Rectal smooth muscle tissue (tissue), 1 donor: ENCODE measurements around the gene SPRED2.

ENCODE experiments used
- H3K27ac ChIP-seq: one replicate; pipeline ENCODE4 v1.7.0; 2013; ENCODE audit warnings: low read depth, low read length, inconsistent platforms
- H3K27me3 ChIP-seq: one replicate; pipeline ENCODE4 v1.7.0; 2013; ENCODE audit warnings: low read length; ENCODE audit not compliant: control insufficient read depth, insufficient read depth
- H3K36me3 ChIP-seq: one replicate; pipeline ENCODE4 v1.7.0; 2013; ENCODE audit warnings: low read length; ENCODE audit not compliant: control insufficient read depth, insufficient read depth
- H3K4me1 ChIP-seq: one replicate; pipeline ENCODE4 v1.7.0; 2013; ENCODE audit warnings: low read length; ENCODE audit not compliant: control insufficient read depth, insufficient read depth
- H3K4me3 ChIP-seq: one replicate; pipeline ENCODE4 v1.7.0; 2013; ENCODE audit warnings: low read length
- H3K9ac ChIP-seq: one replicate; pipeline ENCODE4 v1.7.0; 2013; ENCODE audit warnings: low read length

Gene SPRED2

DNA sequence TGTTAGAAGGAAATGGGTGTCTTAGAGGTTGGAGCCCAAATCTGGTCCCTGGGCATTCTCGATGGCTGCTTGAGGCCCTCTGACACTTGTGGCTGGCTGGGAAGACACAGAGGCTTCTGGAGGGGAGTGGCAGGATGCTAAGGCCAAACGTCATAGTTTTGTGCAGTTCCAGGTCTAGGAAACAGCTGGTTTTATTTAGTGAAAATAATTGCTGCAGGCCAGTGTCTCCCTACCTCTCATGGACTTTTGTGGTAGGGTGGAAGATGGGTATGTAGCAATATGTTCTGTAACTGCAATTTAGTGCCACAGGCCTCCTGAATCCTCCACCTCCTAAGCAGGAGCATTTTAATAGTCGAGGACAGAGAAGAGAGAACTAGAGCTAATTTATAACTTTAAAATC, 32.2 kb upstream of the SPRED2 start:
- H3K4me1 ChIP-seq = no peaks in the 10 kb centered on the region
- no peak overlapping the region for H3K4me3 ChIP-seq
- no peak overlapping the region for H3K9ac ChIP-seq
- no peaks in the 10 kb centered on the region for H3K36me3 ChIP-seq
- H3K27me3 ChIP-seq = no peaks in the 10 kb centered on the region
- H3K27ac ChIP-seq = no peak overlapping the region

DNA sequence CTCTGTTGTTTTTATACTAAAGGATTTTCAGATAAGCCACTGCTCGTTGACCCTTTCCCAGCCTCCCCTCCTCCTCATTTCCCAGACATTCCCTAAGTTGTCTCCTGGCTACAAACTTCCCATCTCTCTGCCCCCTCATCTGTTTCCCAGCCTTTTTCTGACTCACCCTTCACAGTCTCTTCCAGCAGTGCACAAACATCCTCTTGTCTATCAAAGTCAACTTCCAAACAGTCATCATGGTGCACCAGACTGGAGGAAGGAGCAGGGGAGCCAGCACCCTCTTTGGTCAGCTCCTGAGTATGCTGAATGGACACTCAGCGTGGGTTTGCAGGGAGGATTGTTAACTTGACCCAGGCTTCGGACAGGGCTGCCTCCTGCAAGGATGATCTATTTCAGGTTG, 26.6 kb upstream of the SPRED2 start:
- Histone ChIP-seq H3K36me3 (no peaks in the 10 kb centered on the region), H3K4me3 (no peak overlapping the region), H3K27ac (no peak overlapping the region), H3K4me1 (no peaks in the 10 kb centered on the region), H3K27me3 (no peaks in the 10 kb centered on the region), H3K9ac (no peak overlapping the region)

DNA sequence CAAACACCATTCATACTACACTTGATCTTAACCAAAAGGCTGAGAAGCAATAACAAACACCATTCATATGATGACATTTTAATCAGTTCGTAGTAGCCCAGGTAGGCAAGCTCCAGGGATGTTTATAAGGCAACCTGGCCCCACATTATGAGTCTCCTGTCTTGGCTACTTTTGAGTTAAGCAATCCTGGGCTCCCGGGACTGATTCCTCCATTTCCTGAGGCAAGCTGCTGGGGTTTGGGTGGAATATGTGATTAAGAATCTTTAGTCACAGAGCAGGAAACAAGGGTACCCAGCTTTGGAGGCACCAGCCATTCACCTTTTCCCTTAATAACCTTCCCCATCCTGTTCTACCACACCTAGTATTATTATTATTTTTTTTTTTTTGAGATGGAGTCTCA, 24.5 kb upstream of the SPRED2 start:
- Histone ChIP-seq H3K9ac (no peak overlapping the region), H3K27me3 (no peaks in the 10 kb centered on the region), H3K27ac (no peak overlapping the region), H3K36me3 (no peaks in the 10 kb centered on the region), H3K4me3 (no peak overlapping the region), H3K4me1 (no peaks in the 10 kb centered on the region)

DNA sequence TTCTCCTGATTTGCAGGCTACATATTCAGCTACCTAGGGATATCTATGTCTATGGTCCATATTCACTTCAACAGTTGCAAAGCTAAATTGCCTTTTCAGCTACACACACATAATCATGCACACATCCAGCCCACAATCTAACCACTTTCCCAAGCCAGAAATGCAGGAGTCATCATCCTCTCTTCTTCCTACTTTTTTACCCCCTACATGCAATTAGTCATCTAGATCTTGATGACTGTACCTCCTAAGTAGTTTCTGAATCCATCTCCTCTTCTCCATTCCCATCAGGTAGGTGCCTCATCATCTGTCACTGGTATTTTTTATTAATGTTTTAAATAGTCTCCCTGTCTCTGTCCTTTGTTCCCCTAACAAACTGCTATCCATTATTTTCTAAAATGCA, 23.7 kb upstream of the SPRED2 start:
- Histone ChIP-seq H3K4me3 (no peak overlapping the region), H3K4me1 (no peaks in the 10 kb centered on the region), H3K27me3 (no peaks in the 10 kb centered on the region), H3K9ac (no peak overlapping the region), H3K36me3 (no peaks in the 10 kb centered on the region), H3K27ac (no peak overlapping the region)

DNA sequence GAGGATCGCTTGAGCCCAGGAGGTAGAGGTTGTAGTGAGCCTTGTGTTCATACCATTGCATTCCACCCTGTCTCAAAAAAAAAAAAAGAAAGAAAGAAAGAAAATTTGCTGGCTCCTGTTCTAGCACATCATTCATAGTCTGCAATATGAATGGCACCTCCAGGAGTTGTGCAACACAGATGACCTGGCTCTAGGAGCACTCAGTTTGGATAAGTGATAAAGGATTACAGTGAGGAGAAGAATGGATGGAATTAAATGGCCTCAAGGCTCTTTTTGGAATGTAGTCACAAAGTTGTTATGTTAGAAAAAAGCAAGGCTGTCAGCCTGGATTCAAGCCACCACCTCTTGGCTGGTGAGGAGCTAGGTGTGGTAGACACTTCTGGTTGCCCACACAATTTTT, 21.5 kb upstream of the SPRED2 start:
- Histone ChIP-seq H3K4me3 (no peak overlapping the region), H3K9ac (no peak overlapping the region), H3K27me3 (no peaks in the 10 kb centered on the region), H3K27ac (no peak overlapping the region), H3K36me3 (no peaks in the 10 kb centered on the region), H3K4me1 (no peaks in the 10 kb centered on the region)

DNA sequence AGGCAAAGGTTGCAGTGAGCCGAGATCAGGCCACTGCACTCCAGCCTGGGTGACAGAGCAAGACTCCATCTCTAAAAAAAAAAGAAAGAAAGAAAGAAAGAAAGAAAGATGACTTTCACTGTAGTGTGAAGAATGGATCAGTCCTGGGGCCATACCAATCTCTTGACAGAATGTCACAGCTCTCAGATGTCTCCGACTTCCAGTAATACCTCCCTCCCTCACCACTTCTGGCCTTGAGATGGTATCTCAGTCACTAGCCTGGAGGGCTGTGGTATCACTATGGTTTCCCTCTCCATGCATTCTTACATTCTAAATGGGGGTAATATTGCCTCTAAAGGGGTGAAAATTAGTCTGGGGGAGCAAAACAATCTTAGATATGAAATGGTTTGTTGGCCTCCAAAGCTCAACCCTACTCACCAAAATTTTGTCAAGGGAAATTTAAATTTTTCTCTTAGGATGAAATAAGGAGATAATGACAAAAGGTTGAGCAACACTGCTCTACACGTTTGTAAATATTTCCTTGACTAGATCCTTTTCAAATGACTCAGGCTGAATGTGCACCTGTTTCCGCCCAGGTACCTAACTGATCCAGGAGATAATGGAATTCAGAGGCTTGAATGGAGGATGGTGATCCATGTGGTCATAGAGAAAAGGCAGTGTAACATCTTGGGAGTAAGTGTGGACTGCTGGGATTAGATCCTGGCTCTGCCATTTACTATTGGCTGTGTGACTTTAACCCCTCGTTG, 19.9 kb upstream of the SPRED2 start:
- H3K4me3 ChIP-seq = no peak overlapping the region
- H3K27me3 ChIP-seq = no peaks in the 10 kb centered on the region
- no peak overlapping the region for H3K27ac ChIP-seq
- no peak overlapping the region for H3K9ac ChIP-seq
- no peaks in the 10 kb centered on the region for H3K4me1 ChIP-seq
- H3K36me3 ChIP-seq = no peaks in the 10 kb centered on the region

GRCh38 chr2:65450810-65451209, 18.4 kb upstream of the SPRED2 start:
- H3K9ac ChIP-seq = no peak overlapping the region
- H3K4me1 ChIP-seq = no peaks in the 10 kb centered on the region
- no peak overlapping the region for H3K27ac ChIP-seq
- no peak overlapping the region for H3K4me3 ChIP-seq
- no peaks in the 10 kb centered on the region for H3K27me3 ChIP-seq
- no peaks in the 10 kb centered on the region for H3K36me3 ChIP-seq

- Histone ChIP-seq H3K4me1 (no peaks in the 10 kb centered on the region), H3K36me3 (no peaks in the 10 kb centered on the region), H3K9ac (no peak overlapping the region), H3K4me3 (no peak overlapping the region), H3K27me3 (no peaks in the 10 kb centered on the region), H3K27ac (no peak overlapping the region)
Observed at GRCh38 chr2:65450393-65450792, 18.0 kb upstream of the SPRED2 start.

DNA sequence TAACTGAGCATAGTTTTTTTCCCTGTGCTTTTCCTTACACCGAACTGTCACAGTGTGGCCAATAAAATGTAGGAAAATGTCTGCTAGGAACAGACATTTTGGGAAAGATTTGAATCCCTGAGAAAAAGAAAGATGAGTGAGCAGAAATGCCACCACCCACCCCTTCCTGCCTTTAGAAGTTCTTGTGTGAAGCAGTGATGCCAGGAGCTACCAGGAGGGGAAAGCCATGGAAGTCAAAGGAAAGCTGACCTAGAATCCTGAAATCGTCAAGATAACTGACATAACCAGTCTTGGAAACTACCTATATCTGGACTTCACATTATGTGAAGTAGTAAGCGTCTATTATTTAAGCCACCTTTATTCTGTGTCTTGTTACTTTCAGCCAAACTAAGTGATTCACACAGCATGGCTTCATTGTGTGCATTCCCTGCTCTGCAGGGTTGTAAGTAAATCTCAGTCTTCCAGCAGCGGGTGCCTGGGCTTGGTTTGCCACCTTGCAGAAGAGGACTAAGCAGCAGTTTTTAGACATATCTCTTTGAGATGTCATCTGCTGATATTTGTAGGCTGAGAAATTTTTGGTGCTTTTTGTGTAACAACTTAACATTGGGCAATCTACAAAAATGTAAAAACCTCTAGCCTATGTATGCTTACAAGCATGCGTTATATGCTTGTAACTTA, 11.2 kb upstream of the SPRED2 start:
- Histone ChIP-seq H3K9ac (no peak overlapping the region), H3K4me1 (no peaks in the 10 kb centered on the region), H3K4me3 (no peak overlapping the region)

GRCh38 chr2:65442420-65443020, 10.1 kb upstream of the SPRED2 start:
- H3K4me3 ChIP-seq = no peak overlapping the region
- no peaks in the 10 kb centered on the region for H3K27me3 ChIP-seq
- no peak overlapping the region for H3K27ac ChIP-seq
- no peaks in the 10 kb centered on the region for H3K36me3 ChIP-seq
- H3K4me1 ChIP-seq = no peaks in the 10 kb centered on the region
- no peak overlapping the region for H3K9ac ChIP-seq

More for the DNA sequence above, 11.2 kb upstream of the SPRED2 start:
- no peaks in the 10 kb centered on the region for H3K36me3 ChIP-seq
- H3K27me3 ChIP-seq = no peaks in the 10 kb centered on the region
- H3K27ac ChIP-seq = no peak overlapping the region

DNA sequence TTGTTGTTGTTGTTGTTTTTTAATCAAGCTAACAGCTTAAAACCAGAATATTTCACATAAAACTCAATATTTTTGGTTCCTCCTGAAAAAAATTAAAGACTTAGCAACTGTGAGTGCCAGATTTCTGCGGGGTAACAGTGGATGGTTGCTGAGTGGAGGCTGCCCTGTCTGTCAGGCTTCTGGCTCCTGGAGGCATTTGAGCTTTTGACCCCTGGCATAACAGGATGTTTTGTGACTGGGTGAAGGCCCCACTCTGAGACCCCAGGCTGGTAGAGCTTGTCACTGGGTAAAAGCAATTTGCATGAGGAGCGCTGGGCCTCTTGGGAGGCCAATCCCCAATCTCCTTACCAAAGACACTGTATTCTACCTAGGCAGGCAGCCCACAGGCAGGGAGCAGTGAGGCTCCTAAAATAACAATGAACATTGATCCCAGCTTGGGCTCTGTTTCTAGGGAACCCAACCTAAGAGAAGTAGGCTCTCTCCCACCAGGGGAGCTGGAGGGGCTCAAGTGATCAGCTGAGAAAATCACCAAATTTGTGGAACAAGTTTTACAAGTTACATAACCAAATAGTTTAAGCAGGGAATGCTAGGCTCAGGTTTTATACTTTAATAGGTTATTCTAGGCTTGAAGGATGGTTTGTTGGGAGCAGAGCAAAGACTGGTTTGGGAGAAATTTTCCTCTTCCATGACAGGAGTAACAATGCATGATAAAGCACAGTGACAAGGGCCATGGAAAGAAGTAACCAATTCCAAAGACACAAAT, 5.9 kb upstream of the SPRED2 start:
- no peak overlapping the region for H3K4me3 ChIP-seq
- H3K9ac ChIP-seq = no peak overlapping the region
- no peaks in the 10 kb centered on the region for H3K27me3 ChIP-seq
- H3K36me3 ChIP-seq = no peaks in the 10 kb centered on the region
- peaks cover 5% of the 10 kb centered on the region for H3K4me1 ChIP-seq
- no peak overlapping the region for H3K27ac ChIP-seq

GRCh38 chr2:65437392-65438135, 5.2 kb upstream of the SPRED2 start:
- no peaks in the 10 kb centered on the region for H3K27me3 ChIP-seq
- H3K4me3 ChIP-seq = no peak overlapping the region
- H3K27ac ChIP-seq = peak overlapping the region; percentile 92
- H3K4me1 ChIP-seq = peaks cover 5% of the 10 kb centered on the region
- H3K36me3 ChIP-seq = no peaks in the 10 kb centered on the region
- H3K9ac ChIP-seq = no peak overlapping the region
